ENCODE data around the gene PGF. TPM values are rescaled to one million over a fixed set of nuclear protein-coding genes. Genes with fewer than 3 reads are reported as not detected.

Gene PGF
- total RNA-seq, 4 donors from 2014 or later = 9.7 to 10.5 (median 10.1) TPM; not detected in 1

DNA sequence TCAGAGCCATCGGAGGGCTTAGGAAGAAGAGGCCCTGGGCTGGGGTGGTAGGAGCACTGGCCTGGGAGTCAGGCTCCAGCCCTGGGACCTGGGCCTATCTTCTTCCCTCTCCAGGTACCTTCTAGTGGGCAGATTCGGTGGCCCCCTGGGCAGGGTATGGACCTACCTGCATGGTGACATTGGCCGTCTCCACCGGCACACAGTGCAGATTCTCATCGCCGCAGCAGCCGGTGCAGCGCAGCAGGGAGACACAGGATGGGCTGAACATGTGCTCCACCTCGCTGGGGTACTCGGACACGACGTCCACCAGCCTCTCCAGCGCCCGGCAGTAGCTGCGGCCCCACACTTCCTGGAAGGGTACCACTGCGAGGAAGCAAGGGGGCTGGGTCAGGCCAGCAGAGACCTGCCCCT, 6.2 kb downstream of the PGF start:
- no peak overlapping the region for H3K27ac ChIP-seq
- in situ Hi-C loops (cut with MboI; ENCODE audit: low pct_ligation_motif_present in 1 of 4, low pct_unique_long_range_greater_than_20kb in 1 of 4, low sequenced_read_pairs in 3 of 4) = loop anchor here in 3 of 4 donors (10.0 to 25.0 kb wide), 3 partner anchors 126 to 138 kb away; no protein-coding TSS in a partner anchor
- TF ChIP-seq EP300 (IDR thresholded peaks at IDR 0.05; ENCODE audit: low read depth) (no peak), POLR2AphosphoS5 (IDR thresholded peaks at IDR 0.05) (no peak), POLR2A (IDR thresholded peaks at IDR 0.05) (no peak)
- TF ChIP-seq, protein P1, sequence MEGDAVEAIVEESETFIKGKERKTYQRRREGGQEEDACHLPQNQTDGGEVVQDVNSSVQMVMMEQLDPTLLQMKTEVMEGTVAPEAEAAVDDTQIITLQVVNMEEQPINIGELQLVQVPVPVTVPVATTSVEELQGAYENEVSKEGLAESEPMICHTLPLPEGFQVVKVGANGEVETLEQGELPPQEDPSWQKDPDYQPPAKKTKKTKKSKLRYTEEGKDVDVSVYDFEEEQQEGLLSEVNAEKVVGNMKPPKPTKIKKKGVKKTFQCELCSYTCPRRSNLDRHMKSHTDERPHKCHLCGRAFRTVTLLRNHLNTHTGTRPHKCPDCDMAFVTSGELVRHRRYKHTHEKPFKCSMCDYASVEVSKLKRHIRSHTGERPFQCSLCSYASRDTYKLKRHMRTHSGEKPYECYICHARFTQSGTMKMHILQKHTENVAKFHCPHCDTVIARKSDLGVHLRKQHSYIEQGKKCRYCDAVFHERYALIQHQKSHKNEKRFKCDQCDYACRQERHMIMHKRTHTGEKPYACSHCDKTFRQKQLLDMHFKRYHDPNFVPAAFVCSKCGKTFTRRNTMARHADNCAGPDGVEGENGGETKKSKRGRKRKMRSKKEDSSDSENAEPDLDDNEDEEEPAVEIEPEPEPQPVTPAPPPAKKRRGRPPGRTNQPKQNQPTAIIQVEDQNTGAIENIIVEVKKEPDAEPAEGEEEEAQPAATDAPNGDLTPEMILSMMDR (IDR thresholded peaks at IDR 0.05) = no peak
- H3K4me3 ChIP-seq = no peak overlapping the region
- no peaks in the 10 kb centered on the region for H3K9me3 ChIP-seq
- H3K4me1 ChIP-seq = peaks cover 14 to 24% (median 21%) of the 10 kb centered on the region in 4 donors
- WGBS, 2 donors (ENCODE audit: low coverage in 1 of 2) = 92% methylated on average over 16 of the region's 16 CpGs; no CpG with 5 or more reads in 1 of the 2 donors
- intact Hi-C loops (cut with DNase I; ENCODE audit: low total_unique reads) = loop anchor here (5.0 kb wide), 1 partner anchor 138 kb away; no protein-coding TSS in a partner anchor
- no peak for DNase-seq
- H3K36me3 ChIP-seq = no peaks in the 10 kb centered on the region
- H3K27me3 ChIP-seq = no peaks in the 10 kb centered on the region

DNA sequence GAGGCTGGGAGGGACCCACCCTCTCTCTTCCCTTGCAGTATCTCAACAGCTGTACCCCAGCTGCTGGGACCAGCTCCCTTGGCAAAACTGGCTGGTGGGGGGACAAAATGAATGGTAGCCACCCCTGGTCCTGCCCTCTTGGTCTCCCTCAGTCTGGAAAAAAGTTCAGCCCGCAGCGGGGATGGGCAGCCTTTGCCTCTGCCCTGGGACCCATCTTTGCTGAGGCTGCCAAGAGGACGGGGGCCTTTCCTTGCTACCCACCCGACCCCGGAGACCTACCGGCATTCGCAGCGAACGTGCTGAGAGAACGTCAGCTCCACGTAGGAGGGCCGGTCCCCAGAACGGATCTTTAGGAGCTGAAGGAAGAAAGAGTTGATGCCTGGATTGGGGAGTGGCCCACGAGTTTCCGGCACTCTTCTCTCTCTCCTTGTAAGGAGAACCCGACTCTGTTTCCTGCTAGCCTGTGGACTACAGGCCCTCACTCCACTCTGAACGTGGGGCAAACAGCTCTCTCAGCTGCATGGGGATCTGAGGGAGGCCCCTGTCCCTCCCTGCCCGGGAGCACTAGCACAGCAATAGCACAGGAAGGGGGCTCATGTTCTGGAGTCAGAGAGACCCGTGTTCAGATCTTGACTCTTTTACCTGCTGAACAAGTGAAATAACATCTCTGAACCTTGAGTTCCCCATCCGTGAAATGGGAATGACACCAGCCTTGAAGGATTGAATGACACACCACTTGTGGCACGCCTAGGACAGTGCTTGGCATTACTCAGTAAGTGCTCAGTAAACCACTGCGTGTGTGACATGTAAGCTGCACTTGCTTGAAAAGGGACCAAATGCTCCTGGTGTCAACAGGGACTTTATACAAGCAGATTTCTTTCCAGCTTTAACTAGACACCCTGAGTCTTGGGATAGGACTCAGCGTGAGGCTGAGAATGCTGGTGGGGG, 6.9 kb downstream of the PGF start:
- DNase-seq = no peak
- H3K9me3 ChIP-seq = no peaks in the 10 kb centered on the region
- peak overlapping the region in 3 of 4 donors; percentile 5 to 40 (median 20) for H3K27ac ChIP-seq
- H3K4me1 ChIP-seq = peaks cover 11 to 24% (median 20%) of the 10 kb centered on the region in 4 donors
- no peaks in the 10 kb centered on the region for H3K36me3 ChIP-seq
- in situ Hi-C loops (cut with MboI; ENCODE audit: low pct_ligation_motif_present in 1 of 4, low pct_unique_long_range_greater_than_20kb in 1 of 4, low sequenced_read_pairs in 3 of 4) (loop anchor here in 3 of 4 donors (10.0 to 25.0 kb wide), 3 partner anchors 126 to 139 kb away; no protein-coding TSS in a partner anchor), intact Hi-C loops (cut with DNase I; ENCODE audit: low total_unique reads) (loop anchor here (5.0 kb wide), 1 partner anchor 139 kb away; no protein-coding TSS in a partner anchor)
- H3K4me3 ChIP-seq = no peak overlapping the region
- TF ChIP-seq POLR2A (IDR thresholded peaks at IDR 0.05) (no peak), POLR2AphosphoS5 (IDR thresholded peaks at IDR 0.05) (no peak), EP300 (IDR thresholded peaks at IDR 0.05; ENCODE audit: low read depth) (no peak)
- TF ChIP-seq, protein P1 (IDR thresholded peaks at IDR 0.05) = no peak
- H3K27me3 ChIP-seq = no peaks in the 10 kb centered on the region
- WGBS, 2 donors (ENCODE audit: low coverage in 1 of 2) = 83% methylated on average over 22 of the region's 23 CpGs; no CpG with 5 or more reads in 1 of the 2 donors

DNA sequence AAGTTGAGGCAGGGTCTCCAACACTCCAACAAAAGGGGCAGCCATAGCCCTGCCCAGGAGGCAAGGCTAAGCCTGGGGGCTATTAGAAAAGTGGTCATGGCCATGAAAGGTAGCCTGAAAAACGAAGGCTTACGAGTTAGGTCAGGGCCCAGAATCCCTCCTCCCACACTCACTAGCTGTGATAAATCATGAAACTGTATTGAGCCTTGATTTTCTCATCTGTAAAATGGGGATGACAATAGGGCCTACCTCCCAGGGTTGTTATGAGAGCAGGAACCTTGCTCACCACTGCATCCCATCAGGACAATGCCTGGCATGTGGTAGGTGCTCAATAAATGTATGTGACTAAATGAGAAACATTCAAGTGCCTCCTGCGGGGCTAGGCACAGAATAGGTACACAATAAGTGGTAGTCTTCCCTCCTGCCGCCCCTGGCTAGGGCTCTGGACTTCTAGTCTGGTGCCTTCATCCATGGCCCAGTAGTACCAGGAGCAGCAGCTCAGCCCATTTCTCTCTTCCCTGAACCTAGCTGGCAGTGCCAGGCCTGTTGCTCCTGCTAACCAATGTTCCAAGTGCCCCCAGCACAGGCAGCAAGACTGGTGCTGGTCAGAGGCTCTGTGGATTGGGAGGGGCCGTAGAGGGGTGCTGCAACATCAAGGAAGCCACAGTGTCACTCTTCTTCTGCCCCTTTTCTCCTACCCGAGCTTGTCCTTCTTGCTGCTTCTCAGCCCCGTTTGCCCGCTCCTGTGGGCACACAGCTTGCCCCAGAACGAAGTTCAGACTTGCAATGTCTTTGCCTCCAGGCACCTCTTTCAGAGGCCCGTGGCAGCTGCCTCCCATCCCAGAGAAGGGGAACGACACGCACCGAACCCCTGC, 7.8 kb downstream of the PGF start:
- TF ChIP-seq, protein P1 (IDR thresholded peaks at IDR 0.05) = no peak
- TF ChIP-seq POLR2AphosphoS5 (IDR thresholded peaks at IDR 0.05) (no peak), EP300 (IDR thresholded peaks at IDR 0.05; ENCODE audit: low read depth) (no peak), POLR2A (IDR thresholded peaks at IDR 0.05) (no peak)
- peak overlapping the region in 2 of 4 donors; percentile 20 to 31 for H3K27ac ChIP-seq
- DNase-seq = no peak
- 91 to 100% methylated on average over 1 to 13 of the region's 13 CpGs for WGBS, 2 donors (ENCODE audit: low coverage in 1 of 2)
- no peaks in the 10 kb centered on the region for H3K9me3 ChIP-seq
- intact Hi-C loops (cut with DNase I; ENCODE audit: low total_unique reads) (loop anchor here (5.0 kb wide), 1 partner anchor 140 kb away; no protein-coding TSS in a partner anchor), in situ Hi-C loops (cut with MboI; ENCODE audit: low pct_ligation_motif_present in 1 of 4, low pct_unique_long_range_greater_than_20kb in 1 of 4, low sequenced_read_pairs in 3 of 4) (loop anchor here in 3 of 4 donors (10.0 to 25.0 kb wide), 3 partner anchors 127 to 140 kb away; no protein-coding TSS in a partner anchor)
- no peaks in the 10 kb centered on the region for H3K27me3 ChIP-seq
- H3K36me3 ChIP-seq = no peaks in the 10 kb centered on the region
- no peak overlapping the region for H3K4me3 ChIP-seq
- H3K4me1 ChIP-seq = peaks cover 11 to 24% (median 21%) of the 10 kb centered on the region in 4 donors

All from transverse colon (tissue), 4 donors.